T-helper 1 cell treated with Interleukin-12 subunit alpha and Interleukin-12 subunit beta and Interleukin-4 antibody, amounts not matched to agents 30 ng/mL and 1 ng/mL, for 36 hours (primary cell): ENCODE data around the gene ZMIZ1. TPM values are rescaled to one million over a fixed set of nuclear protein-coding genes. Genes with fewer than 3 reads are reported as not detected.

Experiments
- intact Hi-C: fragments of 100-400 bp; cut with micrococcal nuclease; formaldehyde crosslinking; loops from one replicate; pipeline ENCODE4 v1.15.1; 2024
- total RNA-seq: library from RNA; stranded (reverse); gene quantifications from 2 replicates; pipeline ENCODE4 v1.2.3, GENCODE V29; 2022

The ZMIZ1 gene
- total RNA-seq, 1 donor from 2014 or later: 51.2 TPM

GRCh38 chr10:79079490-79080355 lies 11.0 kb downstream of the ZMIZ1 start:
- intact Hi-C loops: no loop called here

DNA sequence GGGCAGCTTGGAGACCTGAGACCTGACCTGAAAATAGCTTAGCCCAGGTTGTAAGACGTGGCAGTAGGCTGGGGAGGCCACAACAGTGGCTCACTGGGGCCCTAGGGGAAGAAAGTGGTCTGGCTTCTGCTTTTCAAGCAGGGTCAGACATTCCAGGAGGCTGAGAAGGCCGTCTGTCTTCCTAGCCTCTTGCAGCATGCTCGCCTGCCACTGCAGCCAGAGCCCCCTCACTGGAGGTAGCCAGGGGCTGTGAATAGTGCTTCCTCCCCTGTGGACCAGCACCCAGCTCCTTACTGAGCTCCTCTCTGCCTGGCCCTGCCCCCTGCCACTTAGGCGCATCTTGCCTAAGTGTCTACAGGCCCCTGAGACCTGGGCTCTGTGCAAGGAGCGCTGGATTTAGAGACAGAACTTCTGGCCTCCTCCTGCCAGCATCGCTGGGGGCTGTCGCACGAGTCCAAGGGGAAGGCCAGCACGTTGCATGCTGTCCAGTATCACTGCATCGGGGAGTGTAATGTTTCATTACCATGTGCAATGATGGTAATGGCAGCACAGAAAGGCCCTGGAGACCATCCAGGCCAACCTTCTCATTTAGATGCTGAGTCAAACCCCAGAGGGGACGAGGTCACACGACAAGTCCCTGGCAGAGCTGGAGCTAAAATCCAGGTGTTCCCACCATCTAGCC lies 12.7 kb downstream of the ZMIZ1 start:
- intact Hi-C loops: no loop called here

DNA sequence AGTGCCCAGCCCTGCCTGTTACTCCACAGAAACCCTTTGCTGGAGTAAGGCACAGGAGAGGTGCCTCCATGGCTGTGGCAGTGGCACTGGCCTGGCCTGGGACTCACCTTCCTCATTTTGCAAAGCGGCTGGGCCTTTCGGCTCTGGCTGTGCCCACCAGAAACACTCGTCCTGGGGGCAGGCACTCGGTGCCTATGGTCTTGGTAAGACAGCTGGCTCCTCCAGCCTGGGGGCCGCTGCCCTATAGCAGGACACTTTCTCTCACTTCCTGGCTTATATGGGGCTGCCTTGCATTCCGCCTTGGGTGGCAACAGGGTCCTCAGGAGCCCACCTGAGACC lies 13.2 kb downstream of the ZMIZ1 start:
- intact Hi-C loops: no loop called here

DNA sequence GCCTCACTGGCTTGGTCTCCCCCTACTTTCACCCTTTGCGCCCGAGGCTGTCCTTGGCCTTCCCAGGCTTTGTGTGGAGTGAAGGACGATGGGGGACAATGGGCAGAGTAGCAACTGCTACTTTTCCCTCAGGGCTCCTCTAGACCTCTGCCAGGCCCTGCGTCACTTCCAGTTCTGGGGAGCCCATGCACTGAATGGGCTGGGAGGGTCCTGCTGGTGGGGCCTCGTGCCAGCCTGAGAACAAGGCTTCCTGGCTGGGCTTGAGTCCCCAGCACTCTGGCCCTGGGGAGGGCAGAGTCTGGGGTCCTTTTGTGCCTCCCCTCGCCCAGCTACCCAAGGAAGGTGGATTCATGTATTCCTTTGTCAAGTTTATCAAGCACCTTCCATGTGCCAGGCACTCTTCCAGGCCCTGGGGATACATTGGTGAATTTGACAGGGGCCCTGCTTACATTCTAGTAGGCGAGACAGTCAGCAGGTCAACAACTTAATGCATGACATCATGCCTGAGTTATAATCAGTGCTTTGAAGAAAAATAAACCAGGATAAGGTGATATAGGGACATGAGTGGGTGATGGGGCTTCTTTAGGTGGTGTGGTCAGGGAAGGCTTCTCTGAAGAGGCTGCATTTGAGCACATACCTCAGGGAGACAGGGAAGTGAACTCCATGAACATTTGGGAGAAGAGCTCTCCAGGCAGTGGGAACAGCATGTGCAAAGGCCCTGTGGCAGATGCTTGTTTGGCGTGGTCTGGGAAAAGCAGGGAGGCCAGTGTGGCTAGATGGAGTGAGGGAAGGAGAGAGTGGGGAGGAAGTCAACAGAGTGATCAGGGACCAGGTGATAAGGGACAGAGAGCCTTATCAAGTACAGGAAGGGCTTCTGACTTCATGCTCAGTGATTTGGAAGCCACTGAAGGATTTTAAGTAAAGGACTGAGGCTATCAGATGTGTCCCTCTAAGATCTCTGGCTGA lies 14.1 kb downstream of the ZMIZ1 start:
- intact Hi-C loops: no loop called here

DNA sequence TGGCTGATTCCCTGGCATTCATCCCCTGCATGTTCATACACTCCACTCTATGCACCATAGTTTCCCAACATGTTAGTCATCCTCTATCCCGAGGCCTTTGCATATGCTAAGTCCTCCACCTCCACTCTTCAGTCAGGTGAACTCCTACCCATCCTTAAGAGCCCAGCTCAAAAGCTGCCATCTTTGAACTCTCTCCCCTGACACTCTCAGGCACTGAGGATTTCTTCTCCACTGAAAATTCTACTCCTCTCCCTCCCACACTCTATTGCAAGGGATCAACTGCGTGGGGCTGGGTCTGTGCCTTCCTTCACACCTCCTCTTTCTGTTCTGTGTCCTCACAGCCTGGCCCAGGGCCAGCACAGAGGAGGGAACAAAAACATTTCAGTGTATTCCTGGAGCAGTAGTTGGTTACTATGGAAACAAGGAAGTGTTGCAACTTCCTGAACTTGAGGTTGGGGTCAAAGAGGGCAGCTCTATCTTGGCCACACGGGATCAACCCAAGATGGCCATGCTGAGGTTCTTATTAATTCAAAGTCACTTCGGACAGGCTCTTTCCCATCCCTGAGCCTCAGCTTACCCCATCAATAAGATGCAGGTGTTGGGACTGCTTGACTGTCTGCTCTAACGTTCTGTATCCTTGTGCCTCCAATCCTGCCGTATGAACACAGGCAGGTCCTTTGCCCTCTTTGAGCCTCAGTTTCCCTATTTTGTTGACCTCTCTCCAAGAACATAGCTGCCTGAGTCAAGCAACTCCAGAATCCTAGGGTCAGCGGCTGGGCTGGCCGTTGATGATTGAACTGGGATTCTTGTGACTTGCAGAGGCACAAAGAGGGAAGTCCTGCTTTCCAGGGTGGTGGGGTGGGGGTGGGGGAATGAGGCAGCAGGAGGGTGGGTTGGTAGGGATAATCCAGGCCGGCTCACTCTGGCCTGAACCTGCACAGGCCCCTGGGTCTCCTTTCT lies 15.5 kb downstream of the ZMIZ1 start:
- intact Hi-C loops: no loop called here

DNA sequence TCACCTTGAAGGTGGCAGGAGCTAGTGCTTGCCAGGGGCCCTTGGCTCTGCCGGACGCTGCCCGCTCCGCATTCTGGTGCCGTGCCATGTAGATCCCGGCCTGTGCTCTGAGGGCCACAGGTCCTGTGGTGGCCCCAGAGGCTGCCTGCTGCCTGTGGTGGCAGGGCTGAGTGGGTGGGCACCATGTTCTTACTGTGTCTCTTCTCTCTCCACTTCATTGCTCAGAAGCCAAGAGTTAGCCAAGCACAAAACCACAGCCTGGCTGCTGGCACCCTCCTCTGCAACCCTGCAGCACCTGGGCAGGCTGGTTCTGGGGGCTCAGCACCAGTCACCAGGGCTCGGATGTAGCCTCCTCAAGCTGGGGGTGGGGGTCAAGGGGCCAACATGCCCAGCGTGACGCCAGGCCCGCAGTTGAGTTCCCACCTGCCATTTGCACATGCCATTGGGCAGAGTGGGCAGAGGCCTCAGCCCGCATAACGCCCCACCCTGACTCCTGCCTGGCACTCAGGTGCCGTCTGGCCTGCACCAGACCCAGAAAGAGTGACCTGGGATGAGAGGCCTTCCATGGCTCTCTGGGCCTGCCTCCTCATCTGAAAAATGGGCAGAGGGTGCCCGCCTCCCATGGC lies 16.3 kb downstream of the ZMIZ1 start:
- intact Hi-C loops: no loop called here

DNA sequence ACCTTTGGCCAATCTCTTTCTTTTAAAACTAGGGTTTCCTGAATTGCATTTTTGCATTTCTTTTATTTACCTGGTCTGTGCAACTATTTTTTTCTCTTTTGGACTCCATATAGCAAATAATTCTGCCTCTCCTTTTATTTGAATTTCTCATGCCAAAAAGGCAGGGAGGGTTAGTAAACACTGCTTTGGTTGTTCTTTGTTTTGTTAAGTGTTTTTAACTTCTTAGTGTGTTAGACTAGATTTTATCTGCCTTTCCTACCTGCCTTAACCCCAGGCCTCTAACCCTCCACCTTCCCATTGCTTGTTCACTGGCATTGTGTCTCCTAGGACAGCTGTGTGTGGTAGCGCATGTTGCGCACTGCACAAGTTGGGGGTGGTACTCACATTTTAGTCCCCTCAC lies 18.1 kb downstream of the ZMIZ1 start:
- intact Hi-C loops: no loop called here

- intact Hi-C loops: no loop called here
Measured at GRCh38 chr10:79087721-79088120, 19.0 kb downstream of the ZMIZ1 start.

DNA sequence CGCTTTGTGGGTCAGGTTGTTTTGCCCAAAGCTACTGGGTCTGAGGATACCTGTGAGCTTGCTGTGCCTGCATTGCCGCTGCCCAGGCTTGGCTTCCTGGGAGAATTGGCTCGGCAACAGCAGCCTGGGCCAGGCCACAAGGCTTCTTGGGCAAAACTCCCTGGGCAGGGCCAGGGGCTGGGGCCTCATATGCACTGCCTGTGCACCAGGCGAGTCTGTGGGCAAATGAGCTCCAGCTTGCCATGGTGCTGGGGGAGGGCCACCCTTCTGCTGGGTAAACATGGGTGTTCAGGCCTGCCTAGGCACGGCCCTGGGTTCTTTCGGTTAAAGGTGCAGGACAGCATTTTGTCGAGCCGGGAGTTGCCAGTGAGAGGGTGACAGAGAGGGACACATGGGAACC lies 19.4 kb downstream of the ZMIZ1 start:
- intact Hi-C loops: no loop called here

GRCh38 chr10:79088613-79089355 lies 20.0 kb downstream of the ZMIZ1 start:
- intact Hi-C loops: no loop called here

GRCh38 chr10:79089632-79090031 lies 20.9 kb downstream of the ZMIZ1 start:
- intact Hi-C loops: no loop called here

DNA sequence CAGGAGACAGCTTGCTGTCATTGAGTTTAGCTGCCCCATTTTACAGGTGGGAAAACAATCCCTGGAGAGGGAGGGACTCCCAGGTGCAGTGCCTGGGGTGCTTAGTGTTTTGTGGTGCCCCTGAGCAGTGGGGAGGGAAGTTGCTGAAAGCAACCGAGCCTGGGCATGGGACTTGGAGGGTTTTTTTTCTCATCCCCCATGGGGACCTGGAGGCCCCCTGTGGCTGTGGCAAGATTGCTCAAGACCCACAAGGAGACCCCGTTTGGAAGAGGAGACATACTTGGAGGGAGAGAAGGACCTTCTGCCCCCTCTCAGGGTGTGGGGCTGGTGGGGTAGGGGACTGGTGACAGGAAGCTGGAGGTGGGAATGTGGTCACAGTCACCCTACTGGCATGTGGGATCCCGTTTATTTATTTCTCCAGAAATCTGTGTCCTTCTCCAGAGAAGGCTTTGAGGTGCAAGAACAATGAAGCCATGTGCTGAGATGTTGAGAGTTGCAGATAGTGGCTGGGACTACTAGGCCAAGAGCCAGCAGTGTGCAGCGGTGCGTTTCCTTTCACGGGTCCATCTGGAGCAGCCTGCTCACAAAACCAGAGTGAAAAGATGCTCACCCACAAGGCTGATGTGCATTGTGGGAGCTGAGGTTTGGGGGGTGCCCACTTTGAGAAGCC lies 21.5 kb downstream of the ZMIZ1 start:
- intact Hi-C loops: no loop called here

- intact Hi-C loops: no loop called here
Measured at GRCh38 chr10:79092292-79092896, 23.6 kb downstream of the ZMIZ1 start.

DNA sequence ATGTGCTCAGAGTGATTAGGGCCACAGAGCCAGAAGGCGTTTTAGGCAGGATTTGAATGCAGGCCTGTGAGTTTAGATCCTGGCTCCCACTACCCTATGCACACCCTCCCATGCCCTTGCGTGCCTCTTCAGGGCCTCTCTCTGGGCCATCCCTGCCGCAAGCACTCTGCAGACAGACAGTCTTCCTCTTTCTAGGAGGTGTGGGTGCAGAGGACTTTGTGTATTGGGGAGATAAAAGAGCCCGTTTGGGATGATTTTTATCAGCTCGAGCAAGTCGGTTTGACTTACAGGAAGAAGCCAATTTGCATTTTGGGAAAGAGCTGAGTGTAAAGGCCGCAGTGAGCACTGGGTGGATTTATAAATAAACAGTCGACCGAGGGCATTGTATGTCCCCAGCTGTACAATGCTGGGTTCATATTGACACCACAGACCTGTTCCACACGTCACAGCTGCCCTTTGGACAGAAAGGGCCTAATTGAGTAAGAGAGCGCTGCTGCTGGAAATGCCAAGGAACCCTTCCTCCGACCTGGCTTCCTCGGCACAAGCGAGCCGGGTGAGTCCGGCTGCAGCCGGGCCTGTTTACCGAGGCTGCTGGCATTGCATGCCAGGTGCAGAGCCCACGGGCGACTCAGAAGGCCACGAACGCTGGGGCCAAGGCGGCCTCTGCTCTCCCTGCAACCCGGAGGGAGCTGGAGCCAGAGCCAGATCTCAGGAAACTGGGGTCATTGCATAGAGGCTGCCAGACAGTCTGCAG lies 25.1 kb downstream of the ZMIZ1 start:
- intact Hi-C loops: no loop called here

DNA sequence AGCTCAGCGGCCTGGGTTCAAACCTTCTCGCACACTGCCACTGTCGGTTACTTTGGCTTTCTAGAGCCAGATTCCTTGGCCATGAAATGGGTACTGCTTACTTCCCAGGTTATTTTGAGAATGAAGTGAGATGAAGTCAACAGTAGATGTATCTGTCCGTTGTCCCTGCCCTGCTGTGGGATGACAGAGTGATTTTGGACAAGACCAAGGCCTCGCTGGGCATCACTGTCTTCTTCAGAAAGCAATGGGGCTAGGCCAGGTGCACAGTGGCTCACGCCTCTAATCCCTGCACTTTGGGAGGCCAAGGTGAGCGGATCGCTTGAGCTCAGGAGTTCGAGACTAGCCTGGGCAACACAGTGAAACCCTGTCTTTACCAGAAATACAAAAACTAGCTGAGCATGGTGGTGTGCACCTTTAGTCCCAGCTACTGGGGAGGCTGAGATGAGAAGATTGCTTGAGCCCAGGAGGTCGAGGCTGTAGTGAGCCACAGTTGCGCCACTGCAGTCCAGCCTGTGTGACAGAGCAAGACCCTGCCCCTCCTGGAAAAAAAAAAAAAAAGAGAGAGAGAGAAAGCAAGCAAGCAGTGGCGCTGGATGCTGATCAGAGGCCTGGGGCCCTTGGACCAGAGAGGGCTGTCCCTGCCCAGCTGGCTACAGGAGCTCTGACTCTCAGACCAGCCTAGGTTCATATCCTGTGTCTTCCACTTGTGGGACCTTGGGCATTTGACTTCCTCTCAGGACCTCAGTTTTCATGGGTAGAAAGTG lies 25.8 kb downstream of the ZMIZ1 start:
- intact Hi-C loops: no loop called here

DNA sequence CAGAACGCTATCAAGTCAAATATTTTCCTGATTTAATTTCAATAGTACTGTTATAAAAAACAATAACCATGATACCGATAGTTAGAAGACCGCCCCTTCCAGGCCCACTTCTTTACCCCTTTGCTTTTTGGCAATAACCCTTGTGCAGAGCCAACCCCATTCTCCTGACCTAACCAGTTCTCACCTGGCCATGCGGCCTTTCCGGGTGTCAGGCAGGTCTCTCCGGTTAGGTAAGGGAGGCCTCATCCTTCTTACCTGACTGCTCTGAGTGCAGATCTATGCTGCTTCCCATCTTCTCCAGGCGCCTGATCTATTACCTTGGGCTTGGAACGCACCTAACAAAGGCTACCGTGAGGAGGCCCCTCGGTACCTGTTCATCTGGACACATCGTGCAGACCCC lies 26.6 kb downstream of the ZMIZ1 start:
- intact Hi-C loops: no loop called here

GRCh38 chr10:79096514-79096913 lies 27.7 kb downstream of the ZMIZ1 start:
- intact Hi-C loops: no loop called here
